Measurements from ENCODE around the gene RAPGEF5.

Gene RAPGEF5

DNA sequence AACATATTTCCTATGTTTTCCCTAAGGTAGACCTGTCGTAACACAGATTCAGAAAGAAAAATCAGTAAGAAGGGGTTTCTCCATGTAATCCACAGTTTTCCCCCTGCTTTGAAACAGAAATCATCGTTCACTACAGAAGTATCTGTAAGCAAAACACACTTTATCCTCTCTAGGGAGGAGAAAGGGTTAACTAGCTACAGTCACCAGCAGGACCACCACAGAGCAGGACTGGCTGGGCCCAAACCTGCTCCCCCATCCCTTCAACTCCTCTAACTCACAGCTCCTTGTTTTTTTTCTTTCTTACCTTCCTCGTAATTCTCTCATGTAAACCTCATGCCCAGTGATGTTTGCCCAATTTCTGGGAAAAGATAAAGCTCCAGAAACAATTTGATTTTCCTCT lies 167.7 kb downstream of the RAPGEF5 start:
- DNase-seq (ENCODE audit: low spot score), result no peak

DNA sequence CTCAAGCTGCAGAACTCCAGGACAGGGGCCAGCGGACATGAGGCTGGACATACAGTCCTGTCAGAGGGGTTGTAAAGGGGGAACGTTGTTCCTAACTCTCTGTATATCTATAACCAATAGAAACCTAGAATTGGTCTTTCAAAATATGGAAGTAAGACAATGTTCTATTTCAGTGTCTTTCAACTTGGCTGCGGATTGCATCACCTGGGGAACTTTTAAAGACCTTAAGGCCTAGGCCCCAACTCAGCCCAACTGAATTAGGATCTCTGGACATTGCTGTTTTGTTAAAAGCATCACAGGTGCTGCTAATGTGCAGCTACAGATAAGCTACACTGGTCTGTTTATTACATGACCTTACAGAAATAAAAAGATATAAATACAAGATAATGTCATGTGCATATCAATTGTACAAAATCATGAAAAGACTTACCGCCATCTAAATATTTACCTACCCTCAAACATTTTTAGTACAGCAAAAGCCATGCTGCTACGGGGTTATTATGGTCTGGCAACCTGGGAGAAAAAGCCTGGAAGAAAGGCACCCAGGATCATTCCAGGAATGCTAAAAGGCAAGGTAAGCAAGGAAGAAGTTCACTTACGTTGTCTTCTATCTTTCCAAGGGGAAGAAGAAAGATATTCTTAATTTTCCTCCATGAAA lies 169.1 kb downstream of the RAPGEF5 start:
- no peak for DNase-seq (ENCODE audit: low spot score)

DNA sequence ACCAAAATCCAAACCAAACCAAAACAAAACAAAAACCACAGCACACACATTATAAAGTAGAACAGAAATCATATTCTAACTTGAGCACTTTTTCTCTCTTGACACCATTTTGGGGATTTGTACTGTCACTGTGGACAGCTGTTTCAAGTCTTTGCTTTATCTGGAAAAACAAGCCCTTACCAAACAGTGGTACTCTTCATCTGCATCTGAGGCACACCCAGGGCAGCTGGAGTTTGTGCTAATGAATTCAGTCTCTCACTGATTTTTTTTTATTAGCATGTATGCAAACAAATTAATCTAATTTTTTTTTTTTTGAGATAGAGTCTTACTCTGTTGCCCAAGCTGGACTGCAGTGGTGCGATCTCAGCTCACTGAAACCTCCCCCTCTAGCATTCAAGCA lies 171.4 kb downstream of the RAPGEF5 start:
- no peak for DNase-seq (ENCODE audit: low spot score)

DNA sequence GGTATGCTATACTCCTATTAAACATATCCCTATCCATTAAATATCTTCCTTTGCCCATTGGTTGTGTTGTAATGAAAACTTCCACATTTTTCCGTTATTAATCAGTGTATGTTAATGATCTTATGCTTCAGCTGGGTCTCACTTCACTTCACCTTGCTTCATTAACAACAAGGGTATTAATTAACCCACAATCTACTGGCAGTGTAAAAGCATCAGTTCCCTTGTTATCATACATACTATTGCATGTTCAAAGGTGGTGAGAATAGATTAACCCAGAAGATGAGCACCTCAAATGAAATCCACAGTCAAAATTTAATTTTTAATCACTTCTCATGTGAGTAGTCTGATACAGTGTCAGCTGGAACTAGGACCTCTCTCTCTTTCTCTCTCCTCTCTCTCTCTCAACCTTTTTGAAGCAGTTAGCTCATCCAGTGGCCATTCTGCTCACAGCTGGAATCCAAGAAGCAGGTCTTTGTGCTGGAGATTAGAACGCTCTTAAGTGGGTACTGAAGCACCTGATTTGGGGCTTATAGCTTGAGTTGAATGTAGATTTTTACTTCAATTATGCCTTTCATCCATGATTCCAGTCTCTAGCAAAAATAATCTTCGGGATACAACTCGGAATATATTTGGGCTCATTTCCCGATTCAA lies 172.3 kb downstream of the RAPGEF5 start:
- DNase-seq (ENCODE audit: low spot score), result no peak

DNA sequence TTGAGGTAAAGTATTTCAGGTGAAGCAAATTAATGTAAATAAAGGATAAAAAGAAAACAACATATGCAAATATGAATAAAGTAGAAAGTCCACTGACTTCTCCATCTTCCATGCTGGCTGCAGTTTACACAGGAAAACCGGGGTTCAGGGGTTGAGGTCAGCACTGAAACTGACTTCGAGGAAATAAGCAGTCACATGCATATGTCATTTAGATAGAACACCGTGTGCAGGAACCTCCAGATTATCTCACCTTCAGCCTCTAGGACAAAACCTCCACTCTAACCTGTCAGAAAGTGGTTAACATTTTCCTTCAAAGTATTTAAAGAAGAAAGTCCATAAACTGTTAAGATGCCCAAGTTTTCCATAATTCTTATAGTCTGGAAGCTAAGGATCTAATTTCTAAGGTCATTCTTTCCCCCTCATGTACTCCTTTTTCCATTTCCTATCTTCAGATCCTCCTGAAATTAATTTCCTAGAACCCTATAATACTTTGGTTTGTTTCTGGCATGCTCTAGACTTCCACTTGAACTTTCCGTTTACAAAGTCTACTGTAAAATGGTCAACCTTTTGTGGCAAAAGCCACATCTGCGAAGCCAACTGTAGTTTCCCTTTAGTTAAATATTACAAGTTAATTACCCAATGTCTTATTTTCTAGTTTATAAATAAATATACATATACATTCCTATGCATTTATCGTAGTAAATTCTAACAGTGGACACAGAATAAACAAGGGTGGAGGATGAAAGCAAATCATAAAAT lies 173.3 kb downstream of the RAPGEF5 start:
- no peak for DNase-seq (ENCODE audit: low spot score)

DNA sequence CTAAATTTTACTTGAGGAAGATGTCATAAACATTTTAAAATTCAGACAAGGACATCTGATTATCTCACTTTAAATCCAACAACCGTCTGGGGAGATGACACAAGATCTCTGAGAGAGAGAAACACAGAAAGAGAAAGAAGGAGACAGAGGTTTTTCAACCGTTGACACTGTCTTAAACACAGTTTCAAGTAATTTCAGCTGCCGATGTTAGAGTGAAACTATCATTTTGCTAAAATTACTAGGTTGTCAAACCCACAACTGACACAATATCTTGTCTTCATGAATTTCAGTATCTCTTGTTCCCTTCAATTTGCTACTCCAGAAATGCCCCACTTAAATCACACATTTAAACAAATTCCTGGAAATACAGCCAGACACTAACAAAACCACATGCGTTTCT lies 174.8 kb downstream of the RAPGEF5 start:
- DNase-seq (ENCODE audit: low spot score), result no peak

DNA sequence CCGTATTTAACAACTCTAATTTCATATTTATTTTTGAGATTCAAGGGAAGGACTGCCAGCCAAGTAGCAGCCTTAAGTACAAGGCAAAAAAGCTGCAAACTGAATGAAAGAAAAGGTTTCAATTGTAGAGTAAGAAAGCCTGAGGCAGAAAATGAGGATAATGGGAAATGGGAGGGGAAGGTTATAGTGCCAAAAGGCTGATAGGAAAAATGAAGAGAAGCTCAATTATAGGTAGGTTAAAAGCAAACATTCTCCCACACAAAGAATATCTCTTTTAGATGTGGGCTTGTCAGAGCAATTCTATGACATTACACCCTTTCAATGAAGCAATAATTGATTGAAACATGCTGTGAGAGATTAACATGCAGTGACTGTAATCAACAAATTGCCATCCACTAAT lies 175.3 kb downstream of the RAPGEF5 start:
- no peak for DNase-seq (ENCODE audit: low spot score)

DNA sequence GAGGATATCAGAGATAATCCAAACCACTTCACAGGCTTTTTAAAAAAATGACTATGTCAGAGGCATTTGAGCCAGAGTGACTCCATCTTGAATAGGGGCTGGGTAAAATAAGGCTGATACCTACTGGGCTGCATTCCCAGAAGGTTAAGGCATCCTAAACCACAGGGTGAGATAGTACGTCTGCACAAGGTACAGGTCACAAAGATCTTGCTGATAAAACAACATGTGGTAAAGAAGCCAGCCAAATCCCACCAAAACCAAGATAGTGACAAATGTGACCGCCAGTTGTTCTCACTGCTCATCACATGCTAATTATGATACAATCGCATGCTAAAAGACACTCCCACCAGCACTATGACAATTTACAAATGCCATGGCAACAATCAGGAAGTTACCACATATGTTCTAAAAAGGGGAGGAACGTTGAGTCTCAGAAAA lies 177.5 kb downstream of the RAPGEF5 start:
- no peak for DNase-seq (ENCODE audit: low spot score)

DNA sequence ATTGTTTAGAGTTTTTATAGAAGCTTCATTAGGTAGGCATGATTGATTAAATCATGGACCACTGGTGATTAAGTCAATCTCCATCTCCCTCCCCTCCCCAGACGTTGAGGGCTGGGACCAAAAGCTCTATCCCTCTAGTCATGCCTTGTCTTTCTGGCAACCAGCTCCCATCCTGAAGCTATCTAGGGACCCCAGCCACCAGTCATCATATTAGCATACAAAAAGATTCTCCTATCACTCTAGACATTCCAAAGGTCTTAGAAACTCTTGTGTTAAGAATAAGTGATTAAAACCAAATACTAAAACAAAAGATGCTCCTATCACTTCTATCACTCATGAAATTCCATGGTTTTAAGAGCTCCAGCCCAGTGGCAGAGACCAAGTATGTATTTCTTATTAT lies 178.2 kb downstream of the RAPGEF5 start:
- DNase-seq (ENCODE audit: low spot score), result no peak

DNA sequence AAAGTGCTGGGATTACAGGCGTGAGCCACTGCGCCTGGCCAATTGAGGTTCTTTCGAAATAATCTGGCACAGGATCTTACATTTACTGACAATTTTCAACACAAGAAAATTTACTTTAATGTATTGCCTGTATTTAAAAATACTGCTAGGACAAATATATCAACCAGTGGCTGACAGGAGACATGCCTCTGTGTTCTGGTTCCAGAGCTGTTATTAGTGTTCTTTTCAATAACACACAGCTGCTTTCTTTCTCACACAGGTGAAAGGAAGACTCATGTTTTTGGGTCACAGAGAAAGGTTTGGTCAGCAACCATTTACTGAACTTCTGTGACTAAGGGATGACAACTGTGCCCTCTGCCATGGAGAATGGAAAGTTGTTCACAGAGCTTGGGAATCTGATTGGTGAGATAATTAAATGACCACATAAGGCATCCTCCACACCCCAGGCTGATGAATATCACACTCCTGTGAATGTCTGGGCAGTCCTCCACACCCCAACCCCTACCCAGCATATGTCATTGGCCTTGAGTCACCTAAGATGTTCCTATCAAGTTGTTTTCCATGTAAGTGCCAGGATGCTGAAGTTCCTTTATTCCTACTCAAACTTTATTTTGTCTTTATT lies 180.1 kb downstream of the RAPGEF5 start:
- DNase-seq (ENCODE audit: low spot score), result no peak

DNA sequence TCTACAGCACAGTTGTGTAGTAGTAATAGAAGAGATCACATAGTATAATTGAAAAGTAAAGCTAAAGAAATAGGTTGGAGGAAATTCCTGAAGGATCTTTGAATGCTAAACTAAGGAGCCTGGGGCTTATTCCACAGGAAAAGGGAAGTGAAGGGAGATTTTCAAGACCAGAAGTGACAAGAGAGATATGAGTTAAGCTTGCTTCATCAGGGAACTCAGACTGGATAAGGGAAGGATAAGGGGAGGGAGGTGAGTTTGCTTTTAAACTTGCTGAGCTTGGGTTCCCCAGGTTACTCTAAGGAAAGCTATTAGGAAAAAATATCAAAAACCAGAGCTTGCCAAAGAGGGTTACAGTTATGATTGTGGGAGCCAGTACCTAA lies 182.4 kb downstream of the RAPGEF5 start:
- DNase-seq (ENCODE audit: low spot score), result no peak

DNA sequence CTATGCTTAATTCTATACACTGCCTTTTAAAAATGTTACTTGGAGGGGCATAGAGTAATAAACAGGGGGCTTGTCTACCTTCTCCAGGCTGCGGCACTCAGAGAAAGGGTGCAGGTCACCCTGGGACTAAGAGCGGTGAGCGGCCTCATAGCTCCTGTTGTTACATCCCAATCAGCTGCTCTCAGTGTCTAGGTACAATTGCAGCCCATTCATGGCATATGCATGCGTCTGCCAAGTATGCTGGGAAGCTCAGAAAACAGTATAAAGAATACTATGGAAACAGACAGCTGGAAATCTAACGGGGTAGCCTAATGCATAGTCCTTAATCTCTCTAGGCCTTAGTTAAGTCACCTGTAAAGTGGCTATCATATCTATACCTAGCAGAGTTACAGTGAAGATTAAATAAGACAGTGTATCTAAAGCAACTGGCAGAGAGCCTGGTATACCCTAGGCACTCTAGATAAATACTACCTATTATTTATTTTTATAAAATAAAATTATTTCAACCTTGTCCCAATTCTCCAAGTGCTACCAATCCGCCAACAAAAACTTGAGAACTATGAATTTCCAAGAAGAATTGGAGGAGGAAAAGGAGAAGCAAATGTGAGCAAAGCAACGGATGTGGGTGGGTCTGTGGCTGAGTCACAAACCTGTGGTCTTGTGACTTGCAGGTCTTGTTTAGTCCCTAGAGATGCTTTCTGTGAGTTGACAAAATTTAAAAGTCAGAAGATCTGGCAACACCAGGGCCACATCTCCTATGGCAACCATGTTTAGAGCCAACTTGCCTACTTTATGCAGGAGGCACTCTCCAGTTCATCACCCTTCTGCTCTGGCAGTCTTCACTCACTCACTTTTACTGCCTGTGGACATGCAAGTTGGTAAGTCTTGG lies 183.0 kb downstream of the RAPGEF5 start:
- DNase-seq (ENCODE audit: low spot score), result peak; percentile 49

DNA sequence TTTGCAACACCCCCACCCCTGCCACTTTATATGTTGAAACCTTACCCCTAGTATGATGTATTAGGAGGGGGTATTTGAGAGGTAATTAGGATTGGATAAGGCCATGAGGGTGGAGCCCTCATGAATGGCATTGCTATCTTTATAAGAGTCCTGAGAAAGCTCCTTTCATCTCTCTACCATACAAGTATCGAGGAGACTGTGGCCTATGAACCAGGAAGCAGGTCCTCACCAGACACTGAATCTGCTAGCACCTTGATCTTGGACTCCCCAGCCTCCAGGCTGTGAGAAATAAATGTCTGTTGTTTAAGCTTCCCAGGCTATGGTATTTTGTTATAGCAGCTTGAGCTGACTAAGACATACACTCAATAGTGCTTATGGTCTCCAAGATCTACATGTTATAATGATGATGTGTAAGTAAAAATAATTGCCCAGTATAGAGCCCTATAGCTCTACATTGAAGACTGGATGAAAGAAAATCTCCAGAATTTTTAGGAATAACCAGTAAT lies 188.8 kb downstream of the RAPGEF5 start:
- no peak for DNase-seq (ENCODE audit: low spot score)

DNA sequence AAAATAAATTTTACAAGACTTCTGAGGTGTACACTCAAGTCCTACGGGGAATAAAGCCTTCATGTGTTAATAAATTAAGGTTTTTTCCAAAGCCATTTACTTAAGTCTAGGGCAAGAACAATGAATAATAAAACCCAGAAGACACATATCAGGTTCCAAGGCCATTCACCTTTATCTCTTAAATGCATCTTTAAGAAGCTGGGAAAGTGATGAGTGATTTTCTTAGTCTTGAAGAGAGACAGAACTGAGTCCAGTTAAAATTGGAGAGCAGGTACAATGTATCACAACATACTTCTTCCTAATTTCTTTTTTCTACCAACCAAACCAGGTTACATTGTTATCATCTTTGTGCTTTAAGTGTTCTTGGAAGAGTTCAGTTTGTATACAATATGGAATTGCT lies 189.5 kb downstream of the RAPGEF5 start:
- no peak for DNase-seq (ENCODE audit: low spot score)

DNA sequence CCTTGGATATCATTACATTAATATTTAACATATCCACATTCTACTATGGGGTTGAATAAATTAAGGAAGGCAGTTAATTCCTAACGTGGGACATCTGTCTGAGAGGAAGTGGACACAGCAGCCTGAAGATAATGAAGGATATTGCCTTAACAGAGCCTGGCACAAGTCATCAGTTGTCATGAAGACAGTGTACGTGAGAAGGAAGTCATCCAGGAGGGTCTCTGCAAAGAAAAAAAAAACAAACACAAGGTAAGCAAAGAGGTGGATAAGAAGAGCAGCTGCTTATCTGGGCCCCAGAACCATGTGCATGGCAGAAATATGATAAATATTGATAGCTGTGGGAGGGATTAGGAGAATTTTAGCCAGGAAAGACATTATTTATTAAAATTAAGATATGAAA lies 190.0 kb downstream of the RAPGEF5 start:
- DNase-seq (ENCODE audit: low spot score), result no peak

DNA sequence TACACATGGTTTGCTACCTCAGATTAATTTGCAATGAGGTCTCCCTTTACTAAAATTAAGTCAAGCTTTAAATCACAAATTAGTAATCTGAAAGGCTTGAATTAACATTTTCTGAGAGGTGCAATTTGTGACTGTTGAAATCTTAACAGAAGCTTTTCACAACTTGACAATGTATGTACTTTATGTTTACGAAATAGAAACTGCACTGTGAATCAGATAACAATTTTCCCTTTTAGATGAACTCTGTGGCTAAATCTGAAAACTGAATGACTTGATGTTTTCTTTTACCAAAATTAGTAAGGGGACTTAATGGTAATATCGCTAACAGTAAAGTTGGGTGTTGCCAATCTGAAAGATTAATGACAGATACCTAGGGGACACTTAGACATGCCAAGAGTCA lies 197.6 kb downstream of the RAPGEF5 start:
- no peak for DNase-seq (ENCODE audit: low spot score)

DNA sequence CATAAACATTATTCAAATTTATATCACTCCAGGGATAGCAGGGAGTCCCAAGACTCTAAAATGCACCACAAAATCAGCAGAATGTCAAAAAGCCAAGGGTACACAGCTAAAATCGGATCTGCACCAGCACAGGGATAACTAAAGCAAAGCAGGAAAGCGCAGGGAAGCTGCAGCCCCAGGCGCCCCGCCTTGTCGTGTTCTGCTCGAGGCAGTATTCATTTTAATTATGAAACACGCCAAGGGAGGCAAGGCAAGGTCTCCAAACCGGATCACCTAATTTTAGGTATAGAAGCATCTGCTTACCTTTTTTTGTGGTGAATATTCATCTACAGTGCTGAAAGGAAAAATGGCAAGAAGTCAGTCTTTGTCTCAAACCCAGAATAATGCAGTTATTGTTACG lies 199.4 kb downstream of the RAPGEF5 start:
- no peak for DNase-seq (ENCODE audit: low spot score)

DNA sequence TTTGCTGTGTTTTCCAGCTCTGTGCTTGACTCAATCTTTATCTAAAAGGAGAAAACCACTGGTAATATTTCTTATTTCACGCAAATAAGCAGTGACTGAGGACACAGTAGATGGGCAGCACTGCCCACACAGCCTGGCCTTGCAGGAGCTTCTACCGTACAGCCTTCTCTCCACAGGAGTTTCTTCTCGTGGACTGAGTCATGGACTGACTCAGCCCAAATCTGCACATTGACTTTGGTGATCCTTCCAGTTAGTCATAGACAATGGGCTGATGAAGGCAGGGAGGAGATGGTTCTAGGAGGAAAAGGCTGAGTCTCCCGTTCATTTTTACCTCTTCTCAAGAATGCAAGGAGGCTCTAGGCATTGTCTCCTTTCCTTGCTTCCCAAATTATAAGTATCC lies 200.7 kb downstream of the RAPGEF5 start:
- DNase-seq (ENCODE audit: low spot score), result no peak

DNA sequence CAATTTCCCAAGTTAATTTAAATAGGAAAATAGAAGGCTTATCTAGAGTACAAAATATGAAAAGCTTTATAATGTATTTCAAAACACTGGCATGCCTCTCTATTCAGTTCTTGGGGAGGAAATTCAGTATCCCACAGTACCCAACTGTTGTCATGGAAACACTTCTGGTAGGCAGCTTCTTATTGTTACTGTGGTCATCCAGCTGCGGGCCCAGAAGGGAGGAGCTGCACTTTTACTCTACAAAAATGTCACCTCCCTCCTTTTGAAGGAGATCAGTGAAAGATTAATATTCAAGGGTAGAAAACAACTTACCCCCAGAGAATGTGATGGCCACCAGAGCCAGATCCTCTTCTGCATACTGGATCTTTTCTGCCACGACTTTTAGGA lies 202.8 kb downstream of the RAPGEF5 start:
- no peak for DNase-seq (ENCODE audit: low spot score)

DNA sequence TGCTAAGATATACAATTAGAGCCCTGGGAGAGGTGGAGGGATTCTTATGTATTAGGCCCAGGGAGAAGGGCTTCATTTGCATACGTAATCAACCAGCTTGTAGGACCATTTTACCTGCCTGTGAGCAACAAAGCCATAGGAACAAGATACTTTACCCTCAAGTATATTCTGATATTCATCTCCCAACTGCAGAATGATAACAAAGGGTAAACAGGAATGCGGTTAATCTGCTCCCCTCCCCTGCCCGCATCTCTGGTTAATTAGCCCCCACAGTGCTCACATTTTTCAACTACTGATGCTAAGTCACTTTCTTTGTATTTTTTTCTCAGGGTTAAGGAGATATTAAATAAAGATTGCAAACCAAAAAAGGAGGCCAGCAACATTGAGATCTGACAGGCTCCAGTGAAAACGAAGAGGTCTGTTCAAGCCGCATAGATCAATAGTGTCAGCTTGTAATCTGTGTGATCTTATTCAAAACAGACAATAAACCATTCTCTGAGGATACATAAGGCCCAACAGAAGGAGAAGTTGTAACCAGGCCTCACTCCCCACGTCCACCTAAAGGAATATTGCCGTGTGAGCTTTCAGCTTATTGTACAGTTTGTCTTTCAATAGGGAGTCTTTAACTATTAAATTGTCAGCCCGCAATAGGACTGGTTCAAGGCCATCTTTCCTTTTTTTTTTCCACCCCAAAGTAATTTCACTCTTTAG lies 203.4 kb downstream of the RAPGEF5 start:
- DNase-seq (ENCODE audit: low spot score), result no peak

DNA sequence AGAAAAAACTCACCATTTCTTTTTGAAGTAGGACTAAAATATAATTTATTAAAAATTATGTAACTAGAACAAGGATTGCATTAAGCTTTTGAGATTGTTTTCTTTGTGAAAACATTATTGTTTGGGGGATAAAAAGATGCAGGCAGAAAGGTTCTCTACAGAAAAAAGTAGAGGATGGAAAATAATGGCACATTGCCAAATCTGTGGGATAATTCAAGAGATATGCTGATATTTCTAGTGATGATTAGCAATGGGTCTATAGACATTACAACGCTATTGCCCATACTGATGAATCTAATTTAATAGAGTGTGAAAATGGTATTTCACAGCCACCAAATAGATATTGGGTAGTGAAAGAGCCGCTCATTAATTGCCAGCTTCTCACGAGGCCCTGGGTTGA lies 204.3 kb downstream of the RAPGEF5 start:
- DNase-seq (ENCODE audit: low spot score), result no peak
